Activated naive CD4-positive, alpha-beta T cell treated with anti-CD3 and anti-CD28 coated beads for 36 hours (primary cell): ENCODE results near the gene SRSF3. TPM values are rescaled to one million over a fixed set of nuclear protein-coding genes. Genes with fewer than 3 reads are reported as not detected.
"Not testable (repeated sequence)": the region's sequence is repeated elsewhere in the genome, so short reads cannot be mapped to it uniquely, and the experiment has no call there.

Source experiments
- CTCF ChIA-PET: fragments of 350-600 bp; sonication (Branson Sonifier 250); formaldehyde crosslinking; loops from one replicate; lab custom pipeline; 2021; ENCODE audit warnings: antibody characterized with exemption; lab: Charles Lee
- DNase-seq: peaks from one replicate; pipeline ENCODE4 v3.0.0-alpha.2; 2020
- H3K27ac Mint-ChIP-seq: one replicate; pipeline ENCODE4 v1.8.0; 2021; ENCODE audit warnings: mild to moderate bottlenecking, mixed read lengths
- H3K27me3 Mint-ChIP-seq: one replicate; pipeline ENCODE4 v1.8.0; 2021; ENCODE audit warnings: low read depth, mixed read lengths
- H3K36me3 Mint-ChIP-seq: one replicate; pipeline ENCODE4 v1.8.0; 2021; ENCODE audit warnings: low read depth, mixed read lengths
- H3K4me1 Mint-ChIP-seq: one replicate; pipeline ENCODE4 v1.8.0; 2021; ENCODE audit warnings: low read depth, mixed read lengths
- H3K4me3 Mint-ChIP-seq: one replicate; pipeline ENCODE4 v1.8.0; 2021; ENCODE audit warnings: mild to moderate bottlenecking, moderate library complexity, mixed read lengths
- H3K9me3 Mint-ChIP-seq: one replicate; pipeline ENCODE4 v1.8.0; 2021; ENCODE audit warnings: mixed read lengths
- intact Hi-C: fragments of 100-400 bp; cut with micrococcal nuclease; formaldehyde crosslinking; loops from one replicate; pipeline ENCODE4 v1.15.1; 2023
- total RNA-seq, 2 experiments: library from RNA; stranded (reverse); gene quantifications; one replicate each; pipeline ENCODE4 v1.2.3, GENCODE V29; 2021

SRSF3 gene
- total RNA-seq, 2 experiments from 2014 or later: 250 to 269 TPM

DNA sequence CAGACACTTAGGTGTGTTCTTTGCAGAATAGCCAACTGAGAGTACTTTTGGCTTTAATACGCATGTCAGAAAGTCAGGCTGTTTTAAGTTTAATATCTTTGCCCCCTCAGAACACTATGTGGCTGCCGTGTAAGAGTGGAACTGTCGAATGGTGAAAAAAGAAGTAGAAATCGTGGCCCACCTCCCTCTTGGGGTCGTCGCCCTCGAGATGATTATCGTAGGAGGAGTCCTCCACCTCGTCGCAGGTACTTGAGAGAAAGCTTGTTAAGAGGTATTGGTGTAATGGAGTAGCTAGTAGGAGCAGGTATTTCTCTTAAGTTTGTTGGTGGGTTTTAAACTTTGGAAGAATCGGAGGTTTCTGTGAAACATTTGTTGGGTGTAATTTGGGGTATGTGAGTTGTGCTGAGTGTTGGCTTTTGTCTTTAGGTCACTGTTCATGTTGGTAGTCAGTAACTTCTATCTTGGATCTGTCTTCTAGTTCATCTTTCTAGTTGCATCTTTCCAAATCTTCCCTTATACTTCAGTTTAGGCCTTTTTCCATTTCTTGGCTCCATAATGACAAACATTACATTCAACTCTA lies 4.7 kb downstream of the SRSF3 start:
- Mint-ChIP-seq H3K4me1 (peaks cover 62% of the 10 kb centered on the region), H3K9me3 (no peaks in the 10 kb centered on the region), H3K27ac (peak overlapping the region; percentile 73), H3K27me3 (no peaks in the 10 kb centered on the region), H3K4me3 (peak overlapping the region; percentile 92), H3K36me3 (peaks cover 91% of the 10 kb centered on the region)
- no peak for DNase-seq
- CTCF ChIA-PET: interaction anchor here (0.7 to 1.5 kb wide), 3 partner anchors 22 to 160 kb away, joined by 3 to 4 read pairs (median 3); no protein-coding TSS in a partner anchor
- intact Hi-C loops: loop anchor here (10.0 kb wide), 1 partner anchor 474 kb away; no protein-coding TSS in a partner anchor

DNA sequence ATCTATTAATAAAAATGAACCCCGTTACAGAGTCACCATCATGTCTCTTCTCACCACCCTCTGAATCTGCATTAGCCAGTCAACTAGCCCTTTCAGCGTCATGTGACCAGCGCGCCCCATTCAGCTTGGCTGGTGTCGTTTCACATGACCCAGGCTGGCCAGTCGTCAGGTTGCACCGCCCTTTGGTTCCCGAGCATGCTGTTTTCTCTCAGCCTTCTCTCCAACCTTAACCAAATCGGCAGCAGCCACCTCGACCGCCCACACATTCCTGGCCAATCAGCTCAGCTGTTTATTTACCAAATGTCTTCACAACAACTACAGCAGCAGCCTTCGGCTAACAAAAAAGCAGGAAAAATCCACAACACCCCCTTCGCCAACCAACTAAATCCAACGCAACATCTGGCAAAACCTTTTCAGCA lies 5.6 kb downstream of the SRSF3 start:
- peak; percentile 79 for DNase-seq
- Mint-ChIP-seq H3K27me3 (no peaks in the 10 kb centered on the region), H3K4me1 (peaks cover 71% of the 10 kb centered on the region), H3K36me3 (peaks cover 93% of the 10 kb centered on the region), H3K27ac (peak overlapping the region; percentile 82), H3K4me3 (peak overlapping the region; percentile 92), H3K9me3 (no peaks in the 10 kb centered on the region)
- CTCF ChIA-PET: interaction anchor here (0.6 to 1.9 kb wide), 4 partner anchors 15 to 159 kb away, joined by 3 to 4 read pairs (median 3); no protein-coding TSS in a partner anchor
- intact Hi-C loops: loop anchor here (10.0 kb wide), 1 partner anchor 475 kb away; no protein-coding TSS in a partner anchor

DNA sequence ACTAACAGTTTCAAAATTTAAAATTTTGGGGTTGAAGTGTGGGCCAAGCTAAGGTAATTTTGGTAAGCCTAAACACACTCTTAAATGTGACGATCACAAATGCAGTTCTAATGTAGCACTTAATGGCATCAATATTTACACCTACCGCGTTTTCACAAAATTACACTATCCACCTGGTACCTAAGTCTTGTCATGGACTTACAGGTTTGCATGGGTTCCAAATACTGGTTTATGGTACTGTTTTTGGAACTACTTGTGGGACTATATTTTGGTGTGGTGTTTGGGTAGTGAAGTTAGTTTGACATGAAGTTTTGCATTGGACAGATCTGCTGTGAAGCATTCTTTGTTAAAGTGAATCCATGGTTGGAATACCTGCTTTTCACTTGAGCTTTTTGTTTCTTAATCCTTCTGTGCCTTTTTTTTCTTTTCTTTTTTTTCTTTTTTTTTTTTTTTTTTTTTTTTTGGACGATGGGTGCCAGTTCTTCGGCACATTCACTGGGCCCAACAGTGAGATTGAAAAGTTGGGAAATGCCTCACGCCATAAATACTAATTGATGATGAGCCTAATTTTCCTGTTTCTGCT lies 6.5 kb downstream of the SRSF3 start:
- DNase-seq: no peak
- Mint-ChIP-seq H3K4me1 (peaks cover 78% of the 10 kb centered on the region), H3K9me3 (no peaks in the 10 kb centered on the region), H3K4me3 (peak overlapping the region; percentile 92), H3K27me3 (no peaks in the 10 kb centered on the region), H3K27ac (peak overlapping the region; percentile 82), H3K36me3 (peaks cover 92% of the 10 kb centered on the region)
- intact Hi-C loops: no loop called here
- CTCF ChIA-PET: interaction anchor here (0.6 to 1.9 kb wide), 4 partner anchors 14 to 80 kb away, joined by 3 to 4 read pairs (median 4); no protein-coding TSS in a partner anchor

DNA sequence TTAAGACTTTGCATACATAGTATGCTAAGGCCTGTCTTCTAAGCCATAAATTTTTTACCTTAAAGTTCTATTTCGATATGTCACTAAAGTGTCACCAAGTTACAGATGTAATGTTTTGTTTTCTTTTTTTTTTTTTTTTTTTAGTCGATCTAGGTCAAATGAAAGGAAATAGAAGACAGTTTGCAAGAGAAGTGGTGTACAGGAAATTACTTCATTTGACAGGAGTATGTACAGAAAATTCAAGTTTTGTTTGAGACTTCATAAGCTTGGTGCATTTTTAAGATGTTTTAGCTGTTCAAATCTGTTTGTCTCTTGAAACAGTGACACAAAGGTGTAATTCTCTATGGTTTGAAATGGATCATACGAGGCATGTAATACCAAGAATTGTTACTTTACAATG lies 7.7 kb downstream of the SRSF3 start:
- CTCF ChIA-PET: interaction anchor here (1.4 kb wide), 1 partner anchor 22 kb away, joined by 4 read pairs; no protein-coding TSS in a partner anchor
- Mint-ChIP-seq H3K4me1 (peaks cover 83% of the 10 kb centered on the region), H3K4me3 (peak overlapping the region; percentile 38), H3K36me3 (peaks cover 90% of the 10 kb centered on the region), H3K27ac (peak overlapping the region; percentile 85)
- H3K9me3 Mint-ChIP-seq, DNase-seq, intact Hi-C loops, H3K27me3 Mint-ChIP-seq: not testable (repeated sequence)

DNA sequence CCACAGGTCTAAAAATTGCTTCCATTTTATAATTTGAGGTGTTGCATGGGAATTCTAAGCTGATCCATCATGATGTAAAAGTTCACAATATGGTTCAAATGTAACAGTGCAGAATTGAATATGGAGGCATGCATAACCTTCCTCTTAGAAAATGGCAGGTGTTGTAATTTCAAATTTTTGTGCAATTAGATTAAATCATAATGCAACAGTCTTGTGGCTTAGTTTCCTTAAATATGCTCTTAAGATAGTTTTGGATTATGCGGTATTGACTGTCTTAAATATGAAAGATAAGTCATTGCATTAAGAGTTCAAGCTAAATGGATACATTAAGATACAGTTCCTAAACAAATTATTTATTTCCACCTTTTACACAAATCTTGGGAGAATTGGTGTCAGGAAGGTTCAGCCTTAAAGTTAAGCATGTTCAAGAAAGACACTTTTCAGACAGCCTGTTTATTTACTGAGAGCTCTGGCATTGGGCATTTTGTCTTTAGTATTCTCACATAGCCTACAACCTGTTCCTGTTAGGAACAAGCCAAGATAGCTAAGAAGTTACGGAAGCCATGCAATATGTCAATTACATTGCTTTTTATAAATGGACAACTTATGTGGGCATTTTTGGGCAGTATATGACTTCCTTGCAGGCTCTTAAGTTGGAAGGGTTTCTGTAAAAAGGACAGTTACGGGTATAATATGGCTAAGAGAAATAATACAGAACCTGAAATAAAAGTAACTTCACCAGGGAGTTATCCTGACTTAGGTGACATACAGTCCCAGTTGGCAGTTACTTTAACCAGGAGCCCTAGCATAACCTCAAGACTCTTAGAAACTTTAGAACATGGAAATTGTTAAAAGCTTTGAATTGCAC lies 9.3 kb downstream of the SRSF3 start:
- H3K4me3 Mint-ChIP-seq: no peak overlapping the region
- DNase-seq: no peak
- intact Hi-C loops: no loop called here
- no peaks in the 10 kb centered on the region for H3K9me3 Mint-ChIP-seq
- H3K27me3 Mint-ChIP-seq: no peaks in the 10 kb centered on the region
- peak overlapping the region; percentile 57 for H3K27ac Mint-ChIP-seq
- CTCF ChIA-PET: interaction anchor here (1.1 kb wide), 1 partner anchor 59 kb away, joined by 4 read pairs; no protein-coding TSS in a partner anchor
- H3K4me1 Mint-ChIP-seq: peaks cover 86% of the 10 kb centered on the region
- H3K36me3 Mint-ChIP-seq: peaks cover 90% of the 10 kb centered on the region

DNA sequence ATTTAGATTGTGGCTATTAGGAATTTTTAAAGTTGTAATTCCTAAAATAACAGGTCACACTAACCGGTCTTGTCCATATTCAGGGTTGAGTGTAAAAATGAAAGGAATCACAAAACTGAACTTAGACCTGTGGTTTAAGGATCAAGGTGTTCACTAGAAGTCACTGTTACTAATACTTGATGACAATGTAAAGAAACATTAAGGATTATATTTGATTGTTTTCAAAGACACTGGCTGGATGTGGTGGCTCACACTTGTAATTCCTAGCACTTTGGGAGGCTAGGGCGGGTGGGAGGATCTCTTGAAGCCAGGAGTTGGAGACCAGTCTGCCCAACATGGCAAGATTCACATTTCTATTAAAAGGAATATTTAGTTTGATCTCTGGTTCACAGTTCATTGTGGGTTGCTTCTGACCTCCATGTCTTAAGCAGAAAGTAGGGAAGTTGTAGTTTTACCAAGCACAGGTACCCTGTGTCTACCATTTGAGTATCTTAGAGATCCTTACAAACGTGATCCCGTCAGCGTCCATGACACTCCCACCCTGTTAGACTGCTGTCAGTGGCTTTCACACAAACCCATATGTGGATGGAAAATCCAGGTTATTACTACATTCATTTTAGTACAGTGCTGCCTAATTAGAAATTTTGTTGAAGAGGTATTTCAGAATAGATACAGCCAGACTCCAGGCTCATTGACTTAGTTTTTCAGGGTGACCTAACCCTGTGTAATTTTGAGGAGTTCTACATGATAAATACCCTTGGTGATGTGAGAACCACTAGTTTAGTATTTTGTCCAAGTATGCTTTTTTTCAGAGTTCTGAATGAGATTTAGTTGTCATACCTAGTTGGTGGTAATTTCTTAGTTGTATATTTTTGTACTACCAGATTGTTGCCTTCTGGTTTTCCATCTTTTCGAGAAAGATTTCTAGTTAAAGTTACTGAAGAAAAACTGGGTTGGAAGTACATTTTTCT lies 10.2 kb downstream of the SRSF3 start:
- H3K36me3 Mint-ChIP-seq: peaks cover 90% of the 10 kb centered on the region
- CTCF ChIA-PET: no interaction called here
- no peaks in the 10 kb centered on the region for H3K9me3 Mint-ChIP-seq
- peaks cover 86% of the 10 kb centered on the region for H3K4me1 Mint-ChIP-seq
- intact Hi-C loops: no loop called here
- no peaks in the 10 kb centered on the region for H3K27me3 Mint-ChIP-seq
- H3K27ac Mint-ChIP-seq: peak overlapping the region; percentile 62
- DNase-seq: no peak
- no peak overlapping the region for H3K4me3 Mint-ChIP-seq

DNA sequence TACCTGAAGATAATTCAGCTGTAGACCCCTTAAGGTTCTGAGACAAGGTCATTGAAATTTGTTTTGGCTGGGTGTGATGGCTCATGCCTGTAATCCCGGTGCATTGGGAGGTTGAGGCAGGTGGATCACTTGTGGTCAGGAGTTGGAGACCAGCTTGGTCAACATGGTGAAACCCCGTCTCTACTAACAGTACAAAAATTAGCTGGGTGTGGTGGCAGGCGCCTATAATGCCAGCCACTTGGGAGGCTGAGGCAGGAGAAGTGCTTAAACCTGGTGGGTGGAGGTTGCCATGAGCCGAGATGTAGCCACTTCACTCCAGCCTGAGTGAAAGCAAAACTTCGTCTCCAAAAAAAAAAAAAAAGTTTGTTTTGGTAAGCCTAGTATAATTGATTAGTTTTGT lies 11.0 kb downstream of the SRSF3 start:
- no peak for DNase-seq
- peaks cover 83% of the 10 kb centered on the region for H3K4me1 Mint-ChIP-seq
- H3K27me3 Mint-ChIP-seq: no peaks in the 10 kb centered on the region
- peaks cover 89% of the 10 kb centered on the region for H3K36me3 Mint-ChIP-seq
- no peak overlapping the region for H3K4me3 Mint-ChIP-seq
- CTCF ChIA-PET: interaction anchor here (1.1 kb wide), 1 partner anchor 18 kb away, joined by 3 read pairs; no protein-coding TSS in a partner anchor
- intact Hi-C loops: no loop called here
- H3K9me3 Mint-ChIP-seq: no peaks in the 10 kb centered on the region
- H3K27ac Mint-ChIP-seq: peak overlapping the region; percentile 62

DNA sequence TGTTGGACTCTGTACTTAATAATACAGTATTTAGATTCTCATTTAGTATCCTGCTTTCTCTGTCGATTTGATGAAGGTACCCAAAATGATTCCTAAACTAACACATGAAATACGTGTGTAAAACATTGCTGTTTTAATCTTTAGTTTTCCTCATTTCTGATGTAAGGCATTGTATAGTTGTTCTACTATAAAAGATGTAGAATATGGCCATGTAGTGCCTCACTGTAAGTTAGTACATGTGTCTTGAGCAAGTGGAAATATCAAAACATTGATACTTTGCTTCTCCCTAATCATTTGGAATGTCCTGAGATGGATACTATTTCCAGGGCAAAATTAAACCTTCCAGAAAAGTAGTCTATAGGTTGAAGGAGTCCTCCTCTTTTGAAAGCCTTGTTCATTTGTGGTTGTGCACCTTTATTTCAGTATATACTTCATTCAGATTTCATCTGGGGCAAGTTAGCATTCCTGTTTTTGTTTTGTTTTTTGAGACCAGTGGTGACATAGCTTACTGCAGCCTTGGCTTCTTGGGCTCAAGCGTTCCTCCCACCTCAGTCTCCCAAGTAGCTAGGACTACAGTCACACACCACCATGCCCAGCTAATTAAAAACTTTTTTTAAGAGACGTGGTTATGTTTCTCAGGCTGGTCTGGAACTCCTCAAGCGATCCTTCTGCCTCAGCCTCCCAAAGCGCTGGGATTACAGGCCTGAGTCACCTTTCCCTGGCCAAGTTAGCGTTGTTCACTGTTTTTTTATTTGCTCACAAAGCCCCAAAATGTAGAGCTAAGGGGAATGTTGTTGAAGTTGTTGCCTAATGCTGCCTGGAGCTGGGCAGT lies 11.6 kb downstream of the SRSF3 start:
- no peak for DNase-seq
- Mint-ChIP-seq H3K9me3 (no peaks in the 10 kb centered on the region), H3K27me3 (no peaks in the 10 kb centered on the region), H3K27ac (peak overlapping the region; percentile 62), H3K4me3 (no peak overlapping the region), H3K4me1 (peaks cover 80% of the 10 kb centered on the region), H3K36me3 (peaks cover 86% of the 10 kb centered on the region)
- intact Hi-C loops: no loop called here
- CTCF ChIA-PET: interaction anchor here (0.6 to 2.2 kb wide), 4 partner anchors 9 to 105 kb away, joined by 3 to 11 read pairs (median 6); no protein-coding TSS in a partner anchor

DNA sequence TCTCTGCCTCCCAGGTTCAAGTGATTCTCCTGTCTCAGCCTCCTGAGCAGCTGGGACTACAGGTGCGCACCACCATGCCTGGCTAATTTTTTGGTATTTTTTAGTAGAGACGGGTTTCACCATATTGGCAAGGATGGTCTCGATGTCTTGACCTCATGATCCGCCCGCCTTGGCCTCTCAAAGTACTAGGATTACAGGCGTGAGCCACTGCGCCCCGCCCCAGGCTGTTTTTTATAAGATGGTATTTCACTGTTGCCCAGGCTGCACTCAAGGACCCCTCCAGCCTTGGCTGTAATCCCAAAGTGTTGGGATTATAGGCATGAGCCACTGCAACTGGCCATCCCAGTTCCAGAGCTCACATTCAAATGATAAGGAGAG lies 13.1 kb downstream of the SRSF3 start:
- DNase-seq, intact Hi-C loops, H3K27me3 Mint-ChIP-seq, H3K4me3 Mint-ChIP-seq, H3K9me3 Mint-ChIP-seq: not testable (repeated sequence)
- H3K27ac Mint-ChIP-seq: peak overlapping the region; percentile 88
- H3K36me3 Mint-ChIP-seq: peaks cover 76% of the 10 kb centered on the region
- H3K4me1 Mint-ChIP-seq: peaks cover 72% of the 10 kb centered on the region
- CTCF ChIA-PET: interaction anchor here (0.9 to 2.2 kb wide), 4 partner anchors 8 to 184 kb away, joined by 3 to 11 read pairs (median 6); no protein-coding TSS in a partner anchor

DNA sequence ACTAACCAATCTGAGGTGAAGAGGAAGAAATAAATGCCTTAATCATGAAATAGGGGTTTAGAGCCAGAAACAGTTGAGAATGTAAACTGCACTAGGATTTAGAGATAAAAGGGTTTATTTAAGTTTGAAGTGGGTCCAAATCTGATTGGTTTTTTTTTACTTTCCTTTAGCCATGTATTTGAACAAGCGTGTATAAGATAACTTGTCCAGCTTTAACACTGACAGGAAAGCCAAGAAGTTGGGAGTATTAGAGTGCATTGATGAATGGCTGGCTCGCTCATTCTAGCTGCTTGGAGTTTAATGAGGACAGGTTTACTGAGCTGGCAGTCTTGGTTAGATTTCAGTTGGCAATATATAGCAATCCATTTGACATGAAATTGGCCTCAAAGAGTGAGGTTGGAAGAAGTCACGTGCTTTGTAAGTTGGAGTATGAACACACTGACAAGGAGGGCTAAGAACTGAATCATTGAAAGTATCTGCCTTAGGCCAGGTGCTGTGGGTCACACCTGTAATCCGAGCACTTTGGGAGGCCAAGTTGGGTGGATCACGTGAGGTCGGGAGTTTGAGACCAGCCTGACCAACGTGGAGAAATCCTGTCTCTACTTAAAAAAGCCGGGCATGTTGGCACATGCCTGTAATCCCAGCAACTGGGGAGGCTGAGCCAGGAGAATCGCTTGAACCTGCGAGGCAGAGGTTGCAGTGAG lies 13.7 kb downstream of the SRSF3 start:
- Mint-ChIP-seq H3K27ac (peak overlapping the region; percentile 88), H3K4me1 (peaks cover 69% of the 10 kb centered on the region), H3K36me3 (peaks cover 75% of the 10 kb centered on the region), H3K4me3 (no peak overlapping the region), H3K9me3 (no peaks in the 10 kb centered on the region), H3K27me3 (no peaks in the 10 kb centered on the region)
- CTCF ChIA-PET: interaction anchor here (0.9 to 2.2 kb wide), 5 partner anchors 10 to 185 kb away, joined by 3 to 11 read pairs (median 6); no protein-coding TSS in a partner anchor
- intact Hi-C loops: no loop called here
- DNase-seq: no peak
